NB4 (cell line): ENCODE results near the gene FAM83G.

Experiments used
- MYC ChIP-seq: IDR thresholded peaks from 2 replicates; pipeline ENCODE4 v1.6.1; 2011; ENCODE audit warnings: low read depth, low read length
- POLR2A ChIP-seq: IDR thresholded peaks from 2 replicates; pipeline ENCODE4 v1.6.1; 2011; ENCODE audit warnings: mild to moderate bottlenecking; ENCODE audit not compliant: insufficient read length; ENCODE audit errors: extremely low read depth
- TF ChIP-seq, protein P1 (sequence below): IDR thresholded peaks from one replicate; pipeline ENCODE4 v1.5.1; 2012; ENCODE audit warnings: low read depth, low read length

DNA sequence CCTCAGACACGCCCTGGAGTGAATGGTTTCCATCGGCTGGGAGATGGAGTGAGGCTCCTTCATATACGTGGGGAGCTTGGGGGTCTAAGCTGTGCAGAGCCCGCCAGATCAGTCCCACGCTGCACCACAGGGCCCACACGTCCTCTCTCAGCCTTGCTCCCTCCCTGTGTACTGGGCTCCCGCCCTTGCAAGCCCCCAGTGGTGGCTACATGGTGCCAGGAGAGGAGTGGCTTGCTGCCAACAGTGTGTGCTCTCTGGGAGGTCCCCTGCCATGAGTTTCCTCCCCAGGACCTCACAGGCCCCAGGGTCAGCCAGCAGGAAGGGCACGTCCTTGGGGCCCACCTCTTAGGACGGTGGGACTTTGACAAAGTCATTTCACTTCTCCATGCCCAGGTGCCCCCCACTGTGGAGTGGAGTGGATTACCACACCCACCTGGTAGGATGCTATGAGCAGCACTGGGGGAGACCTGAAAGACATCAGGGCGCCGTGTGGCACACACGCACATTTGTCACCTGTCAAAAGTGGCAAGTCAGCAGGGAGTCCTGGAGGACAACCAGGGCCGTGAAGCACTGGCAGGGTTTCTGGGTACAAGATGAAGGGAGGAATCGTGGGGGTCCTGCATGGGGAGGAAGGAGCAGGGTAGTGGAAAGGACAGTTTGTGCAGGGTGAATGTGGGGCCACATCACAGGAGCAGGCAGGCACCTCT is 38.9 kb downstream of the FAM83G start:
- TF ChIP-seq, protein P1, sequence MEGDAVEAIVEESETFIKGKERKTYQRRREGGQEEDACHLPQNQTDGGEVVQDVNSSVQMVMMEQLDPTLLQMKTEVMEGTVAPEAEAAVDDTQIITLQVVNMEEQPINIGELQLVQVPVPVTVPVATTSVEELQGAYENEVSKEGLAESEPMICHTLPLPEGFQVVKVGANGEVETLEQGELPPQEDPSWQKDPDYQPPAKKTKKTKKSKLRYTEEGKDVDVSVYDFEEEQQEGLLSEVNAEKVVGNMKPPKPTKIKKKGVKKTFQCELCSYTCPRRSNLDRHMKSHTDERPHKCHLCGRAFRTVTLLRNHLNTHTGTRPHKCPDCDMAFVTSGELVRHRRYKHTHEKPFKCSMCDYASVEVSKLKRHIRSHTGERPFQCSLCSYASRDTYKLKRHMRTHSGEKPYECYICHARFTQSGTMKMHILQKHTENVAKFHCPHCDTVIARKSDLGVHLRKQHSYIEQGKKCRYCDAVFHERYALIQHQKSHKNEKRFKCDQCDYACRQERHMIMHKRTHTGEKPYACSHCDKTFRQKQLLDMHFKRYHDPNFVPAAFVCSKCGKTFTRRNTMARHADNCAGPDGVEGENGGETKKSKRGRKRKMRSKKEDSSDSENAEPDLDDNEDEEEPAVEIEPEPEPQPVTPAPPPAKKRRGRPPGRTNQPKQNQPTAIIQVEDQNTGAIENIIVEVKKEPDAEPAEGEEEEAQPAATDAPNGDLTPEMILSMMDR = no peak
- TF ChIP-seq POLR2A (no peak), MYC (no peak)
